ENCODE measurements around the gene AFF3.

DNA sequence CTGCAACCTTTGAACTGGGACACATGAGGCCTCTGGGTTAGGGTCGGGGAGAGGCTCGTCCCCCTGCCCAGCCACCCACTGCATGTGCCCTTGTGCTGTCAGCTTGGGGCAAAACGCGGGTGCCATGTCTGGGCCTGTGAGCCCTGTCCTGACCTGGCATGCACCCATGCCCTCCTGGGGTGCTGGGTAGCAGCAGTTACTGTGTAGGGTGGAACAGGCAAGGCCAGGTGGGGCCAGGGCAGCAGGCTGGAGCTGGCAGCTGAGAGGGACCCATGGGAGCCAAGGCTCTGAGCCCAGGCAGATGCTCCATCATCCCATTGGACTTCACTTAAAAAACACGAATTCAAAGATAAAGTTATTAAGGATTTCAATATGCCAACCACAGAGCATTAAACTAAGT is 518.8 kb downstream of the AFF3 start:
- no peak for TF ChIP-seq E4F1 (IDR thresholded peaks at IDR 0.05; ENCODE audit: borderline replicate concordance, partially characterized antibody)
- no peak for TF ChIP-seq SP1 (IDR thresholded peaks at IDR 0.05; ENCODE audit: low read depth, low read length)
- TF ChIP-seq MXI1 (IDR thresholded peaks at IDR 0.05; ENCODE audit: low read depth, low read length) = no peak
- TF ChIP-seq, protein P1, sequence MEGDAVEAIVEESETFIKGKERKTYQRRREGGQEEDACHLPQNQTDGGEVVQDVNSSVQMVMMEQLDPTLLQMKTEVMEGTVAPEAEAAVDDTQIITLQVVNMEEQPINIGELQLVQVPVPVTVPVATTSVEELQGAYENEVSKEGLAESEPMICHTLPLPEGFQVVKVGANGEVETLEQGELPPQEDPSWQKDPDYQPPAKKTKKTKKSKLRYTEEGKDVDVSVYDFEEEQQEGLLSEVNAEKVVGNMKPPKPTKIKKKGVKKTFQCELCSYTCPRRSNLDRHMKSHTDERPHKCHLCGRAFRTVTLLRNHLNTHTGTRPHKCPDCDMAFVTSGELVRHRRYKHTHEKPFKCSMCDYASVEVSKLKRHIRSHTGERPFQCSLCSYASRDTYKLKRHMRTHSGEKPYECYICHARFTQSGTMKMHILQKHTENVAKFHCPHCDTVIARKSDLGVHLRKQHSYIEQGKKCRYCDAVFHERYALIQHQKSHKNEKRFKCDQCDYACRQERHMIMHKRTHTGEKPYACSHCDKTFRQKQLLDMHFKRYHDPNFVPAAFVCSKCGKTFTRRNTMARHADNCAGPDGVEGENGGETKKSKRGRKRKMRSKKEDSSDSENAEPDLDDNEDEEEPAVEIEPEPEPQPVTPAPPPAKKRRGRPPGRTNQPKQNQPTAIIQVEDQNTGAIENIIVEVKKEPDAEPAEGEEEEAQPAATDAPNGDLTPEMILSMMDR (IDR thresholded peaks at IDR 0.05 in 2 of 3, conservative IDR thresholded peaks at IDR 0.05 in 1 of 3; ENCODE audit: control insufficient read depth in 2 of 3, extremely low read depth in 1 of 3, insufficient read depth in 1 of 3, low read depth in 3 of 3, low read length in 3 of 3) = no peak
- TF ChIP-seq TCF12 (IDR thresholded peaks at IDR 0.05; ENCODE audit: low read depth, low read length) = no peak
- no peak for TF ChIP-seq ZNF274 (IDR thresholded peaks at IDR 0.05; ENCODE audit: insufficient read depth, insufficient read length)
- TF ChIP-seq, protein P2, sequence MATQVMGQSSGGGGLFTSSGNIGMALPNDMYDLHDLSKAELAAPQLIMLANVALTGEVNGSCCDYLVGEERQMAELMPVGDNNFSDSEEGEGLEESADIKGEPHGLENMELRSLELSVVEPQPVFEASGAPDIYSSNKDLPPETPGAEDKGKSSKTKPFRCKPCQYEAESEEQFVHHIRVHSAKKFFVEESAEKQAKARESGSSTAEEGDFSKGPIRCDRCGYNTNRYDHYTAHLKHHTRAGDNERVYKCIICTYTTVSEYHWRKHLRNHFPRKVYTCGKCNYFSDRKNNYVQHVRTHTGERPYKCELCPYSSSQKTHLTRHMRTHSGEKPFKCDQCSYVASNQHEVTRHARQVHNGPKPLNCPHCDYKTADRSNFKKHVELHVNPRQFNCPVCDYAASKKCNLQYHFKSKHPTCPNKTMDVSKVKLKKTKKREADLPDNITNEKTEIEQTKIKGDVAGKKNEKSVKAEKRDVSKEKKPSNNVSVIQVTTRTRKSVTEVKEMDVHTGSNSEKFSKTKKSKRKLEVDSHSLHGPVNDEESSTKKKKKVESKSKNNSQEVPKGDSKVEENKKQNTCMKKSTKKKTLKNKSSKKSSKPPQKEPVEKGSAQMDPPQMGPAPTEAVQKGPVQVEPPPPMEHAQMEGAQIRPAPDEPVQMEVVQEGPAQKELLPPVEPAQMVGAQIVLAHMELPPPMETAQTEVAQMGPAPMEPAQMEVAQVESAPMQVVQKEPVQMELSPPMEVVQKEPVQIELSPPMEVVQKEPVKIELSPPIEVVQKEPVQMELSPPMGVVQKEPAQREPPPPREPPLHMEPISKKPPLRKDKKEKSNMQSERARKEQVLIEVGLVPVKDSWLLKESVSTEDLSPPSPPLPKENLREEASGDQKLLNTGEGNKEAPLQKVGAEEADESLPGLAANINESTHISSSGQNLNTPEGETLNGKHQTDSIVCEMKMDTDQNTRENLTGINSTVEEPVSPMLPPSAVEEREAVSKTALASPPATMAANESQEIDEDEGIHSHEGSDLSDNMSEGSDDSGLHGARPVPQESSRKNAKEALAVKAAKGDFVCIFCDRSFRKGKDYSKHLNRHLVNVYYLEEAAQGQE (IDR thresholded peaks at IDR 0.05; ENCODE audit: low read depth, low read length) = no peak
- TF ChIP-seq EZH2 (IDR thresholded peaks at IDR 0.05; ENCODE audit: borderline replicate concordance, control insufficient read depth, low read depth, low read length) = no peak

Data from GM12878 (cell line).